Suprapubic skin (tissue), 4 donors: ENCODE measurements around the gene ABCC6. TPM values are rescaled to one million over a fixed set of nuclear protein-coding genes. Genes with fewer than 3 reads are reported as not detected.

Experiments used
- DNase-seq, 2 donors: peaks; one replicate each; pipeline ENCODE4 v3.0.0-alpha.2; 2019; ENCODE audit warnings: low spot score in 2 of 2
- H3K27ac ChIP-seq: fragments of 200-600 bp; sonication (generic); one replicate; pipeline ENCODE4 v1.5.1; 2019
- H3K27me3 ChIP-seq: fragments of 200-600 bp; sonication (generic); one replicate; pipeline ENCODE4 v1.5.1; 2019
- H3K36me3 ChIP-seq: fragments of 200-600 bp; sonication (generic); one replicate; pipeline ENCODE4 v1.5.1; 2019
- H3K4me1 ChIP-seq: fragments of 200-600 bp; sonication (generic); one replicate; pipeline ENCODE4 v1.5.1; 2019
- H3K4me3 ChIP-seq: fragments of 200-600 bp; sonication (generic); one replicate; pipeline ENCODE4 v1.5.1; 2019; ENCODE audit warnings: mild to moderate bottlenecking
- H3K9me3 ChIP-seq: fragments of 200-600 bp; sonication (generic); one replicate; pipeline ENCODE4 v1.5.1; 2019
- EP300 ChIP-seq: sonication (generic); formaldehyde crosslinking; IDR thresholded peaks from one replicate; pipeline ENCODE4 v1.6.1; 2017; ENCODE audit warnings: antibody characterized with exemption
- POLR2A ChIP-seq, 2 donors: fragments of 450-650 bp; IDR thresholded peaks; one replicate each; pipeline ENCODE4 v1.6.1; 2017; ENCODE audit warnings: antibody characterized with exemption in 2 of 2, mild to moderate bottlenecking in 2 of 2, moderate library complexity in 2 of 2
- POLR2AphosphoS5 ChIP-seq, 3 donors: sonication (generic); formaldehyde crosslinking; IDR thresholded peaks; one replicate each; pipeline ENCODE4 v1.6.1; 2017; ENCODE audit warnings: antibody characterized with exemption in 3 of 3
- WGBS: methylation state at CpG from one replicate; pipeline ENCODE4 v1.1.5; 2018; 5-methylcytosine and 5-hydroxymethylcytosine counted together
- total RNA-seq, 4 donors: library from RNA; depleted of rRNA; stranded (reverse); fragments of >200 nt; gene quantifications; one replicate each; pipeline ENCODE4 v1.1.0, GENCODE V29; 2016
- TF ChIP-seq, protein P1 (sequence below), 2 donors: fragments of 200-600 bp in 1 of 2; fragments of 450-650 bp in 1 of 2; sonication (generic) in 1 of 2; IDR thresholded peaks; one replicate each; pipeline ENCODE4 v1.5.1; 2016 to 2019; ENCODE audit warnings: antibody characterized with exemption in 2 of 2, mild to moderate bottlenecking in 1 of 2, moderate library complexity in 1 of 2

Gene ABCC6
- total RNA-seq, 4 donors from 2014 or later, result 0.49 to 3.4 (median 1.2) TPM

DNA sequence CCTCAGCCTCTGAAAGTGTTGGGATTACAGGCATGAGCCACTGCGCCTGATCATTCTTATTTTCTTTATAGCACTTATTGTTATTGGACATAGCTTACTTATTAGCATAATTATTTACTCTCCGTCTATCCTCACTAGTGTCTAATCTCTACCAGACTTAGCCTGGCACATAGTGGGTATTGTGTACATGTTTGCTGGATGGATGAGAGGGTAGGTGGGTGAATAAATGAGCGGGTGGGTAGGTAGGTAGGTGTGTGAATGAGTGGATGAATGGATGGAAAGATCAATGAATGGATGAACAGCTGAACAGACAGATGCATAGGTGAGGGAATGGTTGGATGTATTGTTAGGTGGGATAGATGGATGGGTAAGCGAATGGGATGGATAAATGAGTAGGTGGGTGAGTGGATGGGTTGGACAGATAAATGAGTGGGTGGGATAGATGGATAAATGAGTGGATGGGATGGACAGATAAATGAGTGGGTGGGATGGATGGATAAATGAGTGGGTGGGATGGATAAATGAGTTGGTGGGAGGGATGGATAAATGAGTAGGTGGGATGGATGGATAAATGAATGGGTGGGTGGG lies 51.9 kb downstream of the ABCC6 start:
- no peaks in the 10 kb centered on the region for H3K27me3 ChIP-seq
- TF ChIP-seq POLR2A (IDR thresholded peaks at IDR 0.05) (no peak), EP300 (no peak), POLR2AphosphoS5 (IDR thresholded peaks at IDR 0.05) (no peak)
- TF ChIP-seq, protein P1, sequence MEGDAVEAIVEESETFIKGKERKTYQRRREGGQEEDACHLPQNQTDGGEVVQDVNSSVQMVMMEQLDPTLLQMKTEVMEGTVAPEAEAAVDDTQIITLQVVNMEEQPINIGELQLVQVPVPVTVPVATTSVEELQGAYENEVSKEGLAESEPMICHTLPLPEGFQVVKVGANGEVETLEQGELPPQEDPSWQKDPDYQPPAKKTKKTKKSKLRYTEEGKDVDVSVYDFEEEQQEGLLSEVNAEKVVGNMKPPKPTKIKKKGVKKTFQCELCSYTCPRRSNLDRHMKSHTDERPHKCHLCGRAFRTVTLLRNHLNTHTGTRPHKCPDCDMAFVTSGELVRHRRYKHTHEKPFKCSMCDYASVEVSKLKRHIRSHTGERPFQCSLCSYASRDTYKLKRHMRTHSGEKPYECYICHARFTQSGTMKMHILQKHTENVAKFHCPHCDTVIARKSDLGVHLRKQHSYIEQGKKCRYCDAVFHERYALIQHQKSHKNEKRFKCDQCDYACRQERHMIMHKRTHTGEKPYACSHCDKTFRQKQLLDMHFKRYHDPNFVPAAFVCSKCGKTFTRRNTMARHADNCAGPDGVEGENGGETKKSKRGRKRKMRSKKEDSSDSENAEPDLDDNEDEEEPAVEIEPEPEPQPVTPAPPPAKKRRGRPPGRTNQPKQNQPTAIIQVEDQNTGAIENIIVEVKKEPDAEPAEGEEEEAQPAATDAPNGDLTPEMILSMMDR (IDR thresholded peaks at IDR 0.05), result no peak
- DNase-seq, result no peak
- H3K4me3 ChIP-seq, result no peak overlapping the region
- no peaks in the 10 kb centered on the region for H3K36me3 ChIP-seq
- H3K4me1 ChIP-seq, result no peaks in the 10 kb centered on the region
- WGBS, result 93% methylated on average over 3 of the region's 4 CpGs
- no peak overlapping the region for H3K27ac ChIP-seq
- no peaks in the 10 kb centered on the region for H3K9me3 ChIP-seq

DNA sequence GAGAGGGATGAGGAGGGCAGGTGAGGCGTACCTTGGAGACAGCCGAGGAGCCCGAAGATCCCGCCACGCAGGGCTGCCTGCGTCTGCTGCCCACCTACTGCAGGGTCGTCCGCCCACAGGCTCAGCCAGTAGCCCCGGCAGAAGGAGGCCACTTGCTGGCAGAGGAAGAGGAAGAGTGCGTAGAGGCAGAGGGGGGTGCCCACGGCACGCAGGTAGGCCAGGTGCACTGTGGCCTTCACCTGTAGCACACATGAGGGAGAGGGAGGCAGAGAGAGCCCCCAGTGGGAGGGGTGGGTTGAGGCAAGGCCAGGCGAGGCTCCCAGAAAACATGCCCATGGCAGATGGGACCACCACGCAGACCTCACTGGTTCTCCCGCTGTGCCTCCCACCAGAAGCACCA lies 53.7 kb downstream of the ABCC6 start:
- WGBS, result 88% methylated on average over 15 of the region's 15 CpGs
- Histone ChIP-seq H3K9me3 (no peaks in the 10 kb centered on the region), H3K36me3 (no peaks in the 10 kb centered on the region), H3K27me3 (no peaks in the 10 kb centered on the region), H3K27ac (no peak overlapping the region), H3K4me1 (no peaks in the 10 kb centered on the region), H3K4me3 (no peak overlapping the region)
- DNase-seq, result no peak
- TF ChIP-seq POLR2A (IDR thresholded peaks at IDR 0.05) (no peak), POLR2AphosphoS5 (IDR thresholded peaks at IDR 0.05) (no peak), EP300 (no peak)
- TF ChIP-seq, protein P1 (IDR thresholded peaks at IDR 0.05), result no peak

DNA sequence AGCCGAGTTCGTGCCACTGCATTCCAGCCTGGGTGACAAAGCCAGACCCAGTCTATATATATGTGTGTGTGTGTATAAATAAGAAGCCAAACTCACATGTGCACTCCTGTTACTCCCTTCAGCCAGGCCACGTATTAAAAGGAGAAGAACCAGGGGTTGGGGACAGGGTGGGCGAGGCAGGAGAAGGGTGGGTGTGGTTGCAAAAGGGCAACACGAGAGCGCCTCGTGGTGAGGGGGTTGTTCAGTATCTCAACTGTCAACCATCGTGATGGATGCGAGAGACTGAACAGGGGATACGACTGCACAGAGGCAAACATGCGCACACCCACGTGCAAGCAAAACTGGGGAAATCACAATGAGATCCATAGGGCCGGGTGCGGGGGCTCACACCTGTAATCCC lies 54.9 kb downstream of the ABCC6 start:
- WGBS, result 87% methylated on average over 14 of the region's 14 CpGs
- Histone ChIP-seq H3K36me3 (no peaks in the 10 kb centered on the region), H3K4me3 (no peak overlapping the region), H3K27ac (no peak overlapping the region), H3K4me1 (no peaks in the 10 kb centered on the region), H3K27me3 (no peaks in the 10 kb centered on the region), H3K9me3 (no peaks in the 10 kb centered on the region)
- TF ChIP-seq POLR2AphosphoS5 (IDR thresholded peaks at IDR 0.05) (no peak), POLR2A (IDR thresholded peaks at IDR 0.05) (no peak), EP300 (no peak)
- TF ChIP-seq, protein P1 (IDR thresholded peaks at IDR 0.05), result no peak
- no peak for DNase-seq

DNA sequence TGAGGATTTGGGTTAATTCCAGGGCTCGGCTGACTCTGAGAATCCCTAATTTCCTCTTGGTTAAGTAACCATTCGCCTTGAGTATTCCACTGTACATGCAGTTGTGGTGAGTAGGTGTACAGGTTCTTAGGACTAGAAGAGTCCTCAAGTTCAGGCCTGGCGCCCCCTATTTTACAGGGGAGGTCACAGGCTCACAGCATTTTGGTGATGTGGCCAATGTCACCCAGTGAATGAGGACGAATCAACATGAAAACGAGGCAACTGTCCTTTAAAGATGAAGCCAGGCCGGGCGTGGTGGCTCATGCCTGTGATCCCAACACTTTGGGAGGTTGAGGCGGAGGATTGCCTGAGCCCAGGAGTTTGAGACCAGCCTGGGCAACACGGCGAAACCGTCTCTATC lies 55.4 kb downstream of the ABCC6 start:
- no peaks in the 10 kb centered on the region for H3K36me3 ChIP-seq
- no peaks in the 10 kb centered on the region for H3K4me1 ChIP-seq
- TF ChIP-seq, protein P1 (IDR thresholded peaks at IDR 0.05), result no peak
- TF ChIP-seq POLR2AphosphoS5 (IDR thresholded peaks at IDR 0.05) (no peak), POLR2A (IDR thresholded peaks at IDR 0.05) (no peak), EP300 (no peak)
- H3K27me3 ChIP-seq, result no peaks in the 10 kb centered on the region
- DNase-seq, result no peak
- H3K27ac ChIP-seq, result no peak overlapping the region
- H3K9me3 ChIP-seq, result no peaks in the 10 kb centered on the region
- 78% methylated on average over 11 of the region's 11 CpGs for WGBS
- H3K4me3 ChIP-seq, result no peak overlapping the region

DNA sequence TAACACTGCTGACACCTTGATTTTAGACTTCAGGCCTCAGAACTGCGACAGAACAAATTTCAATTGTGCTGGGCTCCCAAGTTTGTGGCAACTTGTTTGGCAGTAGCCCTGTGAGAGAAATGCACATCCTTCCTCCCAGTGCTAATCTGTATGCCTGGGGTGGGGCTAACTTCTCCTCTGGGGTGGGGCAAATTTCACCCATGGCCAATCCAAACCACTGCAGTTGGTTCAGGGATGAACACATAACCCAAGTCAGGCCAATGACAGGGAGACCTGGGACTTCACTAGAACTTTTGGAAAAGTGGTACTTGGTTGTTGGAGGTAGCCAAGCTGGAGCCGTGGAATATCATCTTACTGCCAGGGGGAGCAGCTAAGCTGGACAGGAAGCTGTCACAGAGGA lies 56.3 kb downstream of the ABCC6 start:
- Histone ChIP-seq H3K27ac (no peak overlapping the region), H3K4me3 (no peak overlapping the region), H3K27me3 (no peaks in the 10 kb centered on the region), H3K4me1 (no peaks in the 10 kb centered on the region), H3K36me3 (no peaks in the 10 kb centered on the region), H3K9me3 (no peaks in the 10 kb centered on the region)
- DNase-seq, result no peak
- TF ChIP-seq EP300, result no peak
- no peak for TF ChIP-seq POLR2A (IDR thresholded peaks at IDR 0.05)
- no peak for TF ChIP-seq POLR2AphosphoS5 (IDR thresholded peaks at IDR 0.05)
- TF ChIP-seq, protein P1 (IDR thresholded peaks at IDR 0.05), result no peak
- WGBS, result 38% methylated on average over 2 of the region's 2 CpGs
